Breast epithelium (tissue), 4 donors: ENCODE measurements around the gene TPI1. TPM values are rescaled to one million over a fixed set of nuclear protein-coding genes. Genes with fewer than 3 reads are reported as not detected.
A peak's percentile ranks its signal among the peaks of the same experiment; 100 is the strongest.

ENCODE experiments used
- DNase-seq, 2 donors: peaks; one replicate each; pipeline ENCODE4 v3.0.0-alpha.2; 2019; ENCODE audit warnings: low spot score in 2 of 2
- H3K27ac ChIP-seq, 2 donors: fragments of 200-600 bp; sonication (generic) in 1 of 2; one replicate each; pipeline ENCODE4 v1.5.1; 2016 to 2019; ENCODE audit warnings: mild to moderate bottlenecking in 1 of 2
- H3K27me3 ChIP-seq, 2 donors: fragments of 200-600 bp; sonication (generic) in 1 of 2; one replicate each; pipeline versions ENCODE4 v1.5.1 to v1.6.0; 2017 to 2019; ENCODE audit warnings: control low read depth in 1 of 2, mild to moderate bottlenecking in 1 of 2
- H3K36me3 ChIP-seq: fragments of 200-600 bp; one replicate; pipeline ENCODE4 v1.5.1; 2019
- H3K4me1 ChIP-seq, 2 donors: fragments of 200-600 bp; sonication (generic); one replicate each; pipeline ENCODE4 v1.5.1; 2016 to 2019; ENCODE audit warnings: control low read depth in 1 of 2
- H3K4me3 ChIP-seq, 3 donors: fragments of 200-600 bp; sonication (generic); 1 replicate in 2 of 3; 2 replicates in 1 of 3; pipeline ENCODE4 v1.5.1; 2016 to 2019; ENCODE audit warnings: mild to moderate bottlenecking in 3 of 3, moderate library complexity in 2 of 3
- H3K9me3 ChIP-seq, 2 donors: fragments of 200-600 bp; sonication (generic) in 1 of 2; one replicate each; pipeline ENCODE4 v1.5.1; 2016 to 2019; ENCODE audit warnings: control low read depth in 1 of 2
- CTCF ChIP-seq, 3 donors: fragments of 450-650 bp; IDR thresholded peaks; one replicate each; pipeline ENCODE4 v1.5.1; 2016 to 2017; ENCODE audit warnings: antibody characterized with exemption in 3 of 3, mild to moderate bottlenecking in 3 of 3, moderate library complexity in 3 of 3
- POLR2A ChIP-seq: fragments of 450-650 bp; IDR thresholded peaks from one replicate; pipeline ENCODE4 v1.6.1; 2016; ENCODE audit warnings: antibody characterized with exemption, mild to moderate bottlenecking, moderate library complexity
- POLR2AphosphoS5 ChIP-seq, 3 donors: sonication (generic); formaldehyde crosslinking; IDR thresholded peaks; one replicate each; pipeline ENCODE4 v1.6.1; 2017; ENCODE audit warnings: antibody characterized with exemption in 3 of 3
- intact Hi-C: fragments of 100-400 bp; cut with DNase I; formaldehyde crosslinking; loops from one replicate; pipeline ENCODE4 v1.15.1; 2023; ENCODE audit warnings: low total_unique reads
- total RNA-seq, 3 donors: library from RNA; depleted of rRNA; stranded (reverse); fragments of >200 nt; gene quantifications; one replicate each; pipeline ENCODE4 v1.1.0, GENCODE V29; 2016

The TPI1 gene
- total RNA-seq, 3 donors from 2014 or later = 297 to 386 (median 351) TPM

DNA sequence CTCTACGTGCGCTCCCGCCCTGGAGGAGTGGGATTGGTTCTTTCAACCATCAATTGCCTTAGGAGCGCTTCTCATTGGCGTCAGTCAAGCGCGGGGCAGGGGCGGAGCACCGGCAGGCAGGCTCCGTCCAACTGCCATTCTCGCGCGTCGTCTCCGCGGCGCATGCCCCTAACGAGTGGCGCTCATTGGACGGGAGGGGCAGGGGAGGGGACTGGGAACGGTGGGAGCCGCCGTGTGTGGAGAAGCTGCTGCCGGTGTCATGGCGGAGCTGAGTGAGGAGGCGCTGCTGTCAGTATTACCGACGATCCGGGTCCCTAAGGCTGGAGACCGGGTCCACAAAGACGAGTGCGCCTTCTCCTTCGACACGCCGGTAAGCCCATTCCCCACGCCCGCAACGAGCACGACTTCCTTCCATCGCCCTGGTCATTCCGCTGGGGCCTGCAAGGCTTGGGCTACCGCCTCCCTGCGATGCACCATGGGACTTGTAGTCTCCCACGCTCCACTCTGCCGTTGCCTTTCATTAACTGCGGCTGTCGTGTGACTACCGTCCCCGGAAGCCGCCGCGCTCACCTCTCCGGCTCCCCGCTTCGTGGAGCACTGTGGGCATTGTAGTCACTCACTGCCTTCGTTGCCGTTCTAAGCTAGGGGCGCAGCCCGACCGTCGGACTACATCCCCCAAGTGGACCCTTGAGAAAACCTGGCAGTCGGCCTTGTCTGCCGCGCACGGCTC, 15.2 kb upstream of the TPI1 start, which contains the start of gene USP5:
Gene USP5, plus strand, starts transcription at position 230 of the 730 bp plus-strand sequence. Its CDS starts 30 bp downstream, at position 260.
- Histone ChIP-seq H3K27ac (peak within 1 kb of the TSS; percentile 93 to 94), H3K4me1 (peaks cover 4 to 6% of the 10 kb centered on the region in 2 donors), H3K9me3 (no peaks in the 10 kb centered on the region), H3K27me3 (no peaks in the 10 kb centered on the region), H3K36me3 (no peaks in the 10 kb centered on the region), H3K4me3 (peak within 1 kb of the TSS; percentile 74 to 80 (median 75))
- intact Hi-C loops = no loop called here
- peak; percentile 98 to 99 for DNase-seq
- no peak for TF ChIP-seq POLR2A
- TF ChIP-seq CTCF (IDR thresholded peaks at IDR 0.05) = no peak
- peak; percentile 85 to 90 (median 90) for TF ChIP-seq POLR2AphosphoS5 (IDR thresholded peaks at IDR 0.05)

DNA sequence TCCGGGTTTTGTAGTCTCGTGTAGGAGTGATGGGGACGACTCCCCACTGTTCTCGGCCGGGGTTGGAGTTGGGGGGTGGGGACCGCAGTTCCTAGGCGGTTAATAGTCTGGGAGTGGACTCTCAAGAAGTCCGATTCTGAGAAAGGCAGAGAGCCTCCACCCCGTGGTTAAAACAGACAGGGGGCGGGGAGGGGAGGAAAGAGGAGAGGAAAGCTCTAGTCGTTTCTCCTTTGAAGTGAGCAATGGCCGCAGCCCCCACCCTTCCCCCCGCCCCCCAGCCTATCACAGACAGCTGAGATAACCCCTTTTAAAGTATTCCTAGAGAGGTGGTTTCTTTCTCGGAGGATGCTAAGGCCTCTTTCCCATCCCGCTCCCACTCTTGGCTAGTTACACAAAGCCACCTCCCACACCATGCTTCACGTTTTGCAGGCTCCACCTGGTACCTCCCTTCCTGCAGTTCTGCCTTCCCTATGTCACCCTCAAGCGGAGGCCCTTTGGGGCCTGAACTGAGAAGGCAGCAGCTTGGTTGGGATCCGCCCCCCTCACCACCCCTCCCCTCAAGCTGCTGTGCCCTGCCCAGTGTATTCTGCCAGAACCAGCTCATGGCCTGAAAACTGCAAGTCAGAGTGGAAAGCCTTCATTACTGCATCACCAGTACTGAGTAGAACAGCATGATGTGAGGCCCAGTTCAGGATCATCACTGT, 14.5 kb upstream of the TPI1 start:
- no peak for DNase-seq
- no peaks in the 10 kb centered on the region for H3K27me3 ChIP-seq
- H3K36me3 ChIP-seq = no peaks in the 10 kb centered on the region
- no peaks in the 10 kb centered on the region for H3K9me3 ChIP-seq
- peaks cover 4 to 6% of the 10 kb centered on the region in 2 donors for H3K4me1 ChIP-seq
- TF ChIP-seq CTCF (IDR thresholded peaks at IDR 0.05) (no peak), POLR2AphosphoS5 (IDR thresholded peaks at IDR 0.05) (no peak), POLR2A (no peak)
- intact Hi-C loops = no loop called here
- peak overlapping the region; percentile 74 to 80 (median 75) for H3K4me3 ChIP-seq
- peak overlapping the region; percentile 64 to 94 for H3K27ac ChIP-seq

DNA sequence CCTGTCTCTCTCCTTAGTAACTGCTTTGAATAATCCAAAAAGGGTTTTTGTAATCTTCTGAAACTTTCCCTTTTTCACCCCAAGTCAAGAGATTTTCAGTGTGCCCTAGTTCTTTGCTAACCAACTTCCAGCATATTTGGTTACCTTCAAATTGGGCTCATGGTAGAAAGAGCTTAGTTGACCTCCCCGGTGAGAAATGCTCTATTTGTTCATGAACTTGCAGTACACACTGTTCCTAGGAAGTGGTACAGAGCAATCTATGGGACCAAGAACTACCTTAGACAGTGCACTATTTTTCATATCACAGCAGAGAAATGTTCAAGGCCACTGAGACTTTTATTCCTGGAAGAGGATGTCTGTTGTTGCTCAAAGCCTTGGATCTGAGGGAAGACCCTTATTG, 13.7 kb upstream of the TPI1 start:
- peak overlapping the region in 1 of 2 donors; percentile 64 for H3K27ac ChIP-seq
- intact Hi-C loops = no loop called here
- no peak for DNase-seq
- no peak overlapping the region for H3K4me3 ChIP-seq
- no peaks in the 10 kb centered on the region for H3K9me3 ChIP-seq
- no peaks in the 10 kb centered on the region for H3K27me3 ChIP-seq
- no peak for TF ChIP-seq POLR2AphosphoS5 (IDR thresholded peaks at IDR 0.05)
- no peak for TF ChIP-seq POLR2A
- no peak for TF ChIP-seq CTCF (IDR thresholded peaks at IDR 0.05)
- no peaks in the 10 kb centered on the region for H3K36me3 ChIP-seq
- peaks cover 4 to 6% of the 10 kb centered on the region in 2 donors for H3K4me1 ChIP-seq

GRCh38 chr12:6854036-6854435, 13.3 kb upstream of the TPI1 start:
- DNase-seq = no peak
- no peaks in the 10 kb centered on the region for H3K9me3 ChIP-seq
- peak overlapping the region in 1 of 2 donors; percentile 64 for H3K27ac ChIP-seq
- intact Hi-C loops = no loop called here
- H3K4me3 ChIP-seq = no peak overlapping the region
- H3K36me3 ChIP-seq = no peaks in the 10 kb centered on the region
- TF ChIP-seq POLR2AphosphoS5 (IDR thresholded peaks at IDR 0.05) (no peak), POLR2A (no peak), CTCF (IDR thresholded peaks at IDR 0.05) (no peak)
- H3K27me3 ChIP-seq = no peaks in the 10 kb centered on the region
- peaks cover 4 to 6% of the 10 kb centered on the region in 2 donors for H3K4me1 ChIP-seq

DNA sequence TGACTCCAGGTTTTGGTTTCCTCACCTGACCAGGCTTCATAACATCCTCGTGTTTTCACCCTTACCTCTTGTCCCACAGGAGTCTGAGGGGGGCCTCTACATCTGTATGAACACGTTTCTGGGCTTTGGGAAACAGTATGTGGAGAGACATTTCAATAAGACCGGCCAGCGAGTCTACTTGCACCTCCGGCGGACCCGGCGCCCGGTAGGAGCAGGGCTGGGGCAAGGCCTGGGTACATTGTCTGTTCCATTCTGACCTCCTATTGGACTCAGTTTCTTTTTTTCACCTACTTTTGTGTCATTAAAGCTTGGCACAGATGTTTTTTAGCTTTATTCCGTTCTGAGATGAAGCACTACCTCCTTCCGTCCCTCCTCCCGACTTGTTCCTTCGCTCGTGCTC, 12.0 kb upstream of the TPI1 start:
- H3K27ac ChIP-seq = no peak overlapping the region
- H3K4me1 ChIP-seq = peaks cover 4 to 6% of the 10 kb centered on the region in 2 donors
- peaks cover under 1% of the 10 kb centered on the region for H3K36me3 ChIP-seq
- no peak overlapping the region for H3K4me3 ChIP-seq
- DNase-seq = no peak
- H3K27me3 ChIP-seq = no peaks in the 10 kb centered on the region
- intact Hi-C loops = no loop called here
- no peaks in the 10 kb centered on the region for H3K9me3 ChIP-seq
- TF ChIP-seq CTCF (IDR thresholded peaks at IDR 0.05) = no peak
- no peak for TF ChIP-seq POLR2A
- no peak for TF ChIP-seq POLR2AphosphoS5 (IDR thresholded peaks at IDR 0.05)
